NCI-H748 treated with DMSO at 0.1 percent for 48 hours (cell line): ENCODE data around the gene MPPE1.
"Not testable (repeated sequence)": the region's sequence is repeated elsewhere in the genome, so short reads cannot be mapped to it uniquely, and the experiment has no call there.

Experiments used
- DNase-seq: peaks from one replicate; lab custom pipeline; 2025; lab: John Stamatoyannopoulos, UW

The MPPE1 gene, protein sequence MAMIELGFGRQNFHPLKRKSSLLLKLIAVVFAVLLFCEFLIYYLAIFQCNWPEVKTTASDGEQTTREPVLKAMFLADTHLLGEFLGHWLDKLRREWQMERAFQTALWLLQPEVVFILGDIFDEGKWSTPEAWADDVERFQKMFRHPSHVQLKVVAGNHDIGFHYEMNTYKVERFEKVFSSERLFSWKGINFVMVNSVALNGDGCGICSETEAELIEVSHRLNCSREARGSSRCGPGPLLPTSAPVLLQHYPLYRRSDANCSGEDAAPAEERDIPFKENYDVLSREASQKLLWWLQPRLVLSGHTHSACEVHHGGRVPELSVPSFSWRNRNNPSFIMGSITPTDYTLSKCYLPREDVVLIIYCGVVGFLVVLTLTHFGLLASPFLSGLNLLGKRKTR

DNA sequence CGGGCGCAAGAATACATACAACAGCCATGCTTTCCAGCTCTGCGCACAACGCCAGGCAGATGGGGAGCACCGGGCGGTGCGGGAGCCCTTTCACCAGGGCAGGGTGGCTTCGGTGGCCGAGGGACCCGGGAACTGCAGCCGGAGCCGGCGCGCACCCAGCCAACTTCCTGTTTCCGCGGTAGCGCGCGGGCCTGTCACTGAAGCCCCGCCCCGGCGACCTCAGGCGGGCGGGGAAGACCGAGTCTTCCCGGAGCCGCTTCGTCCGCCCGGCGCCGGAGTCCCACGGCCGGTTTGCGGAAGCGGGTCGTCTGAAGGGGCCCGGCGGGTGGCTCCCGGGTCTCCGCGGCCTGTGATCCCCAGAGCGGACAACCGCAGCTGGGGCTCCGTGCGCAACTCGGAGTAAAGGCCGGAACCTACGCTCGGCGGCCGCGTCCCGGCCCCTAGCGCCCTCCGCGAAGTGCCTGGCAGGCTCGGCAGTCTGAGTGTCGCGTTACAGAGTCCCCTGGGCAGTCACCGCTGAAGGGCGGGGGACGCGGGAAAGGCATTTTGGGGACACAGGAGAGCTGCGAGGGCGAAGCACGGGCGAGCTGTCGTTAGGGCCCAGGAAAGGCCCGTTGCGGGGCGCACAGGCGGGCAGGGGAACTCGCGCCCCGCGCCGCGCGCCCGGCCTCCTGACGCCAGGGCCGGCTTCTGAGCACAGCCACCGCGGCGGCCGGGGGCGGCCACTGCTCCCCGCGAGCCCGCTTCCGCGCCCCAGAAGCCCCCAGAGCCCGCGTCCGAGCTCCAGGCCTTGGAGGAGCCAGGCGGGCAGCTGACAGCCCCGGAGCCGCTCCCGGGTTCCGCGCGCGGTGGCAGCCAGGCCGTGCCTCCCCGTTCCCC lies at the start of gene MPPE1:
TSS of gene MPPE1 (minus strand) at position 136 of the 879 bp plus-strand sequence. CDS start 11,053 bp downstream, outside the sequence.
- peak; percentile 70 for DNase-seq

DNA sequence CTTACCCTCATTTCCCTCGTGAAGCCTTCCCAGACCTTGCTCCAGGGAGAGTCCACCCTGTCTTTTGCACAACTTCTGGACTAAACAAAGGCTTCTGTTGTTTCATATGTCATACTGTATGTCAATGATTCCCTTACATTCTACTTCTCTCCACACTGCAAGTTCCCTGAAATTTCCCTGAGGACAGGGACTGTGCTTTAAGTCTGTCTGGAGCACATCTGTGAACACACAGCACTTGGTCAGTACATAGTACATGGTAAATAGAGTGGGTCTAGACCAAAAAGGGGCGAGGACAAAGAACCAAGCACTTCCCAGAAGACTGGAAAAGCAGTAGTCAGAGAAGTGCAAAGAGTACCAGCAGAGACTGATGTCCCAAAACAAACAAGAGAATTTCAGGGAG lies 49.5 kb upstream of the MPPE1 start:
- DNase-seq, result no peak

DNA sequence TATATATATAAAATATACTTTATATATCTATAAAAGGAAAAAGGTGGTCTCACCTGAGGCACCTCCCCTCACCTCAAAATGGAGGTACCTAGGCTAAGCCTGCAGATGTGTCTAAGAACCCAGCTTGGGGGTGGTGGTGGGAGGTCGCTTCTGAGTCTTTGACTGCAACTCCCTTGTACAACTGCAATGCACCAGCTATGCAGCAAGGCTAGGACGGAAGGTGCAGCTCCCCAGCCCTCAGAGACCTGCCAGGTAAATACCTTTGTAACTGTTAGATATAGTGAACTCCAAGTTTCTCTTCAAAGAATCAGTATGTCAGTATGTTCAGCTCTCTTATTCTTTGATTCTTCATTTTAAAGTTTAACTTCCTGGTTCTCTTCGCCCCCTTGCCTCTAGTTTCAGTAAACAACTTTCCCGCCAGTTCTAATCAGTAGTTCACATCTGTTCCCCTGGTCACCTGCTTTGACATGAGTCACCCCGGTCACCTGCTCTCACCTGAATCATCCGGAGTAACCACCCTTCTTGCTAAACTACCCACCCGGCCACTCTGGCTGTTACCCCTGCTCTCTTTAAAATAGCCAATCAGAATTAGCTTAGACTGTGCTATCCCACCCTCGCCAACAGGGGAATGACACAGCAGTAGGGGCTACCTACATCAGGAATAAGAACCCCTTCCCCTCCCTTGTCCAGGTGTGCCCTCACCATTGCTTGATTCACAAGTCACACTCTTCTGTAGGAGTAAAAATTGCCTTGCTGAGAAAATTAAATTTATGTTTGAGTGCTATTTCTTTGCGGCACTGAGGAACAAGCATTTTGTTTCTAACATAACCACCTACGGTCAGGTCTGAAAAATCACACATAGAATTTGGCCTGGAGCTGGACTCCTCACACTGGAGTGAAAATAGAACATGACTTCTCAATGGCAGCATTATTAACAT lies 48.5 kb upstream of the MPPE1 start:
- DNase-seq, result no peak

DNA sequence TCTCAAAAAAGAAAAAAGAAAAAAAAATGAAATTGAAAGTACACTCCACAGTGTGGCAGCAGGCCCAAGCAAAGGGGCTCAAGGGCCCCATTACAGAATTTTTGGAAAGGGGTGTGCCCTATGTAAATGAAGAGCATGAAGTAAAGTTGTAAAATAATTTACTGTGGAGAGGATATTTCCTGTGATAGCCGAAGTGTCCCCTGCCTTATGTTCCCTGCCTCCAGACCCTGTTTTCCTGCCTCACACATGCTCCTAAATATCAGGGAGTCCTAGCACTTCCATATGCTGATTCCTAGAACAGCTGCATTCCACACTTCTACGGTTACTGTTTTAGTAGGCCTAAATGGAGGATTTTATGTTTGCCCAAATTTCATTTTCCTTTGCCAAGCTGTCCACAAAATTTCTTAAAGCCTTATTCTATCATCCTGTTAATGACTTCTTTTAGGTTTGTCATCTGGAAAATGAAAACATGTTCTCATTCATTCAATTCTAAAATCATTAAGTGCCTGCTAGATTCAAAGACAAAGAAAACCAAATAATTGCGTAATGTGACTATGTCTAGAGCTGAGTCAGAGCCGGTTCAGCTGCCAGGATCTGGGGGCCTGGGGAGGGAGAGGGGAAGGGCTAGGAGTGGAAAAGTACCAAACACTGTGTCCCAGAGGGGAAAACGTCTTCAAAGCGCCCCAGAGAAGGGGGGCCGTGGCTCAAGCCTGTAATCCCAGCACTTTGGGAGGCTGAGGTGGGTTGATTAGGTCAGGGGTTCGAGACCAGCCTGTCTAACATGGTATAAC lies 47.3 kb upstream of the MPPE1 start:
- DNase-seq, result no peak

DNA sequence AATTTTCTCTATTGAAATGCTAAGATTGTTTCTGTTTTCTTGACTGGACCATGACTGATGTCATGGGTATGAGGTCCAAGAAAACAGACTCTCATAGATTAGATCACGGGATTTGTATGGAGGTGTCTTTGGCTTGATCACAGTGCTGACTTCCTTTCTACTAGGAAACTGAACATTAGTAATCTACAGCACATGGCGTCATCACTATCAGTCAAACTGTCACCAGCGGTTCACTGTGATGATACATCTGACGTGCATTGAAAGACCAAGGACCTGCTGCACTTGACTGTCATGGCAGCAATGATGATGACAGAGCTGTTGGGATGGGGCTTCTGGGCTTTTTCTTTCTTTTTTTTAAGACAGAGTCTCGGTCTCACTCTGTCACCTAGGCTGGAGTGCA lies 45.0 kb upstream of the MPPE1 start:
- no peak for DNase-seq

DNA sequence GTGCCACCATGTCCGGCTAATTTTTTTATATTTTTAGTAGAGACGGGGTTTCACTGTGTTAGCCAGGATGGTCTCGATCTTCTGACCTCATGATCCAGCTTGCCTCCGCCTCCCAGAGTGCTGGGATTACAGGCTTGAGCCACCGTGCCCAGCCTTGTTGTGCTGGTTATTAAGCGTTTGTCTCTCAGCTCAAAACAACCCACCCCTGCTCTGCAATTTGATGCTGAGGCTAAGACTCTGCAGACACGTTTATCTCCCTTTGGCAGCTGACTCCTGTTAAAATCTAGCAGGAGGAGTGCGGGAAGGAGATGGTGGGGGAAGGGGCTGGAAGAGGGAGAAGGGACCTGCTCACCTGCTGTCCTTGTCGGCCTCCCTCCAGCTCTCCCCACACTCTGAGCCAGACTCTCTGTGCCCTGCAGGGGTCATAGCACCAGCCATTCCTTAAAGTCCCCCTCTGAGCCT lies 43.3 kb upstream of the MPPE1 start:
- DNase-seq, result no peak

DNA sequence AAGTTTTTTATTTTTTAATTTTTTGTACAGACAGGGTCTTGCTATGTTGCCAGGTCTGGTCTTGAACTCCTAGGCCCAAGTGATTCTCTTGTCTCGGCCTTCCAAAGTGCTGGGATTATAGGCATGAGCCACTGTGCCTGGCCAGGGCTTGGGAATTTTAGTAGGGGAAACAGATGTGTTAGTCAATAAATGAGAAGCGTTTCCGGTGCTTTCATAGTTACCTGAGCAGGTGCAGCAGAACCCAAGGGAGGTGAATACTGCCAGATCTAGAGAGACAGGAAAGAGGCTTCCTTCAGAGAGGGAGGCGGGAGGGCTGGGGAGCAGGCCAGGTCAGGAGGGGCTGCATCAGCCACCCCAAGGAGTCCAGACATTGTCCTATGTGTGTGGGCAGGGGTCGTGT lies 42.7 kb upstream of the MPPE1 start:
- no peak for DNase-seq

DNA sequence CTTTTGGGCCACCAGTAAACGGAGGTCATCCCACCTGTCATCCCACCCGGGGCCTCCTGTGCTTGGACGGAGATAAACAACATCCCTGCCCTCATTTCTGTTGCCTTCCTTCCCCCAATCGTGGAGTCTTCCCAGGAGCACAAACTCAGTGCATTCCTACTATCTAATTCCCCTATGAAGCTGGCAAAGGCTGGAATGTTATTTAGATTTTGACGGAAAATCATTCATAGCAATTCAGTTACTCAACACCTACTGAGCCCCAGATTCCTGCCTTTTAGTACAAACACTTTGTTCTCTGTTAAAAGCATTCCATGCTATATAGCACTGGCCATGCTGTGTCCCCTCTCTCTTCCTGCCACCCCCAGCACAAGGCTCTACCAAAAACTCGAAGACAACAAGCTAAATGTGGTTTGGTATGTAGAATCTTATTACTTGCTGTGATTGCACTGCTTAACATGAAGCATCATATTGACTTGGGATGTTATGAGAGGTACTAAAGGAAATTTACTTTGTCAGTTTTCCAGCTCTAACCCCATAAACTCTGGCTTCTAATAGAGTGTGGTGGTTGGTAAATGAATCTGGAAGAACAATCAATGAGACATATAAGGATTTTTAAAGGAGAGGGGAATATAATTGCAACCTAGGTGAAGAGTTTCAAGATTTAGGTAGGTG lies 40.9 kb upstream of the MPPE1 start:
- DNase-seq, result no peak

DNA sequence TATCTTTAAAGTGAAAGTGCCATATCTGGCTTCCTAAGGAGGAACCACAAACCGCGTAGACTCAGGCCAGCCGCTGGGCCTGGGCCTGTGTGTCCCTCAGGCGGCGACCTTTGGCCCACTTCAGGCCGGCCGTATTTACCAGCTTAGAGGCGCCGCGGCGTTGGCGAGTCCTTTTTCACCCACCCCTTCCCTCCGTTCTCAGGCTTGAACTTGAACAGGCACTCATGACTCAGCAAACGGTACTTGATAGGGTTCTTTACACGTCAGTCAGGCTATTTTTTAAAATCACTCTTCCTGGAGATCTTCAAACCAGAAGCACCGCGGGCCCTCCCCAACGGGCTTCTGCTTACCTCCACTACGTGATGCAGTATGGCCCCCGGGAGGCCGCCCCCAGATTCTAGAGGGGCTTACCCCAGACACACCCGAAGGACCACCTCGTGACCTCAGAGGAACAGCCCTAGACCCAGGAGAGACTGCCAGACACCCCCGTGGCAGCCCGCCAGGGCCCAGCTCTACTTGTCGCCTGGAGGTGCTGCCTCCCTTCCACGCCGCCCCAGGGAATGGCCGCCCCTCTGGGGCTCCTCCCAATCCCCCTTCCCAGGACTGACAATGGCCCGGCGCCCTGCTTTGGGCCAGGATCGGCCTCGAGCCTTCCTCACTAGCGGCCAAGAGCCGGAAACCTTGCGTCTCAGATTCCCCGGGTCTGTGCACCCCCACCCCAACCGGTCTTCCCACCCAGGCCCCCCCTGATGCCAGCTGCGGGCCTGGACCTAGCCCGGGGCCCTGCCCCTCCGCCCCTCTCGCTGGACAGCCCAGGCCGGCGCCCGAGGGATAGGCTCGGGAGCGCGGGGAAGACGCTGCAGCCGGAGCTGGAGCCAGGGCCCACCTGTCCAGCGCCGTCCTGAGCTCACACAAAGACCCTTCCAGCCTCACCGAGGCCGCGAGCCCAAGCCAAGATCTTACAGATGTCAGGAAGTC lies 39.4 kb upstream of the MPPE1 start:
- no peak for DNase-seq

DNA sequence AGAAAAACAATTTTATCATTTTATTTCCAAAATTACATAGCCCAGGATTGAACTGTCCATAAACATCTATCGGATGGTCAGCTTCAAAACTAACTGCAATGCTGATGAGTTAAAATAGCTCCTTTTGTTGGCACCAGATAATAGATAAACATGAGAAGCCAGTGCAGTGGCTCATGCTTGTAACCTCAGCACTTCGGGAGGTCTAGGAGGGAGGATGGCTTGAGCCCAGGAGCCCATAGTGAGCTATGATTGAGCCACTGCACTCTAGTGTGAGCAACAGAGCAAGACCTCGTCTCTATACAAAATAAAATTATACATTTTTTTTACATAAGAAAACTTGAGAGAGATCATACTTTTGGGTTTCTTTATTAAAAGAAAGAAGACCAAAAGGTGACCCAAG lies 38.6 kb upstream of the MPPE1 start:
- no peak for DNase-seq

DNA sequence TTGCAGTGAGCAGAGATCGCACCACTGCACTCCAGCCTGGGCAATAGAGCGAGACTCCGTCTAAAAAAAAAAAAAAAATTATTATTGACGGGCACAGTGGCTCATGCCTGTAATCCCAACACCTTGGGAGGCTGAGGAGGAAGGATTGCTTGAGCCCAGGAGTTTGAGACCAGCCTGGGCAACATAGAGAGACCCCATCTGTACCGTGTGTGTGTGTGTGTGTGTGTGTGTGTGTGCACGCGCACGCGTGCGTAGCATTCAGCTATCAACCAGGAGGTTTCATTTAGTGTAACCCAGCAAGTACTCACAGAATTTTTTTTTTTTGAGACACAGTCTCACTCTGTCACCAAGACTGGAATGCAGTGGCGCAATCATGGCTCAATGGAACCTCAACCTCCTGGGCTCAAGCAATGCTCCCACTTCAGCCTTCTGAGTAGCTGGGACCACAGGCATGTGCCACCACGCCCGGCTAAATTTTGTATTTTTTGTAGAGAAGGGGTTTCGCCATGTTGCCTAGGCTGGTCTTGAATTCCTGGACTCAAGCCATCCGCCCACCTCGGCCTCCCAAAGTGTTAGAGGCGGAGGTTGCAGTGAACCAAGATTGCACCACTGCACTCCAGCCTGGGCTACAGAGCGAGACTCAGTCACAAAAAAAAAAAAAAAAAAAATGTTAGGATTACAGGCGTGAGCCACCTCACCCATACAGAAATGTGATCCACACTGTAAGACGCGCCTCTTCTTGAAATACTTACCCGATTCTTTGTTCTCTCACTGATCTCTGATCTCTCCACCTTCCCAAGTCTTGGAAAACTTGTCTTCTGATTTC lies 37.9 kb upstream of the MPPE1 start:
- DNase-seq, result not testable (repeated sequence)

DNA sequence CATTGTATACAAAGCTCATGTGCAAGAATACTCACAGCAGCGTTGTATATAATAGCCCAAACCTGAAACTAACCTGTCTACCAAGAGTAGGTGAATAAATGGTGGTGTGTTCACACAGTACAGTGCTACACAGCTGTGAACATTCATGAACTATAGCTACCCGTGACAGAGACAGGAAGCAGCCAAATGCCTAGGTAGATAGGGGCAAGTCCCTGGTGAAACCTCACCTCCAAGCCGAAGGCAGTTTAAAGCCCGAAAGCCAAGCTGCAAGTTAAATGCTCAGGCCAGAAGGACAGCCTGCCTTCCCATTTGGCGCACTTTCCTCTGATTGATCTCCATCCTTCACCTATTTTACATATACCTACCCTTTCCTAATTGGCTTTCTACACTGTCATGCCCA lies 36.7 kb upstream of the MPPE1 start:
- no peak for DNase-seq

DNA sequence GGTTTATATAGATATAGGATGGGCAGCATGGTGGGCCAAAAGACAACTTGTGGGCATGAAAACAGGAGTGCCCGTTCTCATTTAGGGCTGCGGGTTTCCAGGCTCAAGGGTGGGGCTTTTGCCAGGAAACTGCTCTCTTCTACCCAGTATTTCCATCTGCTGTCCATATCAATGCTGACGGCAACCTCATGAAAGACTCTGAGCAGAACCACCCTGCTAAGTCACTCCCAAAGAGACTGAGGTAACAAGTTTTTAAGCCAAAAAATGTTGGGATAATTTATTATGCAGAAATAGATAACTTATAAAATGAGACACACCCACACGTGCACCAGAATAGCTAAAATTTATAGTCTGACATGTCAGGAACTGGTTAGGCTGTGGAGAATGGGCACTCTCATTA lies 36.1 kb upstream of the MPPE1 start:
- no peak for DNase-seq

DNA sequence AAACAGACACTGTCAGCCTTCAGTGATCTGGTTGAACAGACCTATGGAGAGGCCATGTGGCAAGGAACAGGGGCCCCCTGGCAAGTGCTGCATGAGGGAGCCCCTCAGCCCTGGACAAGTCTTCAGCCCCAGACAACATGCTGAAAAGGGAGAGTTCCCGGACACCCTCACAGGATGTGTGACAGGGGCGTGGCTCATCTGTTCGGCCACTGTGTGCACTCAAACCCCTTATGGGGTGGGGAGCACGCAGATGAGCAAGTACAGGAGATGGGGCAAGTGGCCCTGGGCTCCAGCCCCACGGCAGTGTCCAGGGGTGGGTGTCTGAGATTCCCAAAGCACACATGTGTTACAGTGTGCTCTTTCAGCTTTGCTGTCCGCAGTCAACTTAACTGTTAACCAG lies 35.4 kb upstream of the MPPE1 start:
- no peak for DNase-seq

DNA sequence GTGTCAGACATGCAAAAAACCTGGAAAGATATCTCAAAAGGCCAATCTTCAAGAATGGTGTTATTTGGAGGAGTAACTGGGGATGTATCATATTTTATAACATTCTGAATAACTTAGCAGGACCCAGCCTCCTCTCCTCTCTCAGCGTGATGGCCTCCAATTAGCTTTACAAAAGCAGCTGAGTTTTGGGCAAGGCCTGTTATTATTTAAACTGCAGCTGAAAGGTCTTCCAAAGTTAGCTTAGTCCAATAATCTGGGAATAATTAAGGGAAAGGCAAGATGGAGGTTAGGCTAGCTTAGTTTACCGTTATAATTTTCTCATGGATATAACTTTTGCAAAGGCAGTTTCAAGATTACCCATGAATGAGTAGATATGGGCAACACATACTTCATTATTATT lies 32.8 kb upstream of the MPPE1 start:
- no peak for DNase-seq

DNA sequence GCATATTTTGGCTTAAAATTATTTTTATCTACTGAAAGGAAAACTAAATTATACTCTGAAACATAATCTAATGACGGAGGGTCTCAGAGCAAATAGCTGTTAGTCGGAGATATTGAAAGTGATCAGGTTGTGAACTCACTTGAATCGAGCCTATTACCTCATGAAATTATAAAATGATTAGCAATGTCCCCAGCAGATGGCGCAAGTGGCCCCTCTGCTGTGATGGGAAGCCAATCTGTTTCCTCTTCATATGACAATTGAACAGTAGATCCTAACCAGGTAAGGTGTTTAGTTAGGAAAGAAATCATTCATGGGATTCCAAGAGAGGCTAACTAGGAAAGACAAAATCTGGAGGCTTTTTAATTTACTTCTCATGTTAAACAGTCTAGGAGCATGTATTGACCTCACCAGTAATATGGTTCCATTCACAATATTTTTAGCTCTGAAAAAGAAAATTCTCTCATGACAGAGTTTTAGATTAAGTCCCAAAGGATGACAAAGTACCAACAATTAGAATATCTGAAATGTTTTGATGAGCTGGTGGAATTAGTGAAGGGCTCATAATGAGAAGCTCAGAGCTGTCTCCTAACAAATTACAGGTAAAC lies 29.9 kb upstream of the MPPE1 start:
- DNase-seq, result peak; percentile 63

DNA sequence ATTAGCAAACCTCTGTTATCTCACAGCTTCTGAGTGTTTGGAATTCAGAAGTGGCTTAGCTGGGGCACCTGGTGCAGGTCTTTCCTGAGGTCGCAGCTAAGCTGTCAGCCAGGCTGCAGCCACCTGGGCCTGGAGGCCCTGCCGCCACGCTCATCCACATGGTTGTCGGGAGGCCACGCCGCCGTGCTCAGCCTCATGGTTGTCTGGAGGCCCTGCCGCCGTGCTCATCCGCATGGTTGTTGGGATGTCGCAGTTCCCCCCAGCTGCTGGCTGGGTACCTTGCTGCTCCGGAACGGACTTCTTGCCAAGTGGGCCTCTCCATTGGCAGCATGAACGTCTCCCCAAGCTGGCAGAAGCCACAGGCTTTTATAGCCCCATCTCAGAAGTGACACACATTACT lies 24.3 kb upstream of the MPPE1 start:
- DNase-seq, result no peak

DNA sequence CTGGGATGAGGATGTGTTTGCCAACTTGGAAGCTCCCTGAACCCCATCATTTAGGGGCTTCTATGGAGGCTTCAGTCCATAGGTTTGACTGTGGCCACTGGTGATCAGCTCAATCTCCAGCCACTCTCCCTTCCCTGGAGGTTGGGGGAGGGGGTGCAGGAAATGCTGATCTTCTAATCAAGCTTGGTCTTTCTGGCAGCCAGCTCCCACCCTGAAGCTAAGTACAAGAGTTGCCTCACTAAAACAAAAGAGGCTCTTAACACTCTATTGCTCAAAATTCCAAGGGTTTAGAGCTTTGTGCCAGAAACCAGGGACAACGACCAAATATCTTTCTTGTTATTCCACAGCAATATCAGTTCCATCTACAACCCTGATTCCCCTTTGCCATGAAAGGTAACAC lies 19.4 kb upstream of the MPPE1 start:
- no peak for DNase-seq
